Stimulated activated CD4-positive, alpha-beta T cell treated with anti-CD3 and anti-CD28 coated beads, Interleukin-4, amount 100 ng/mL, for 48 hours (primary cell): ENCODE data around the gene TMEM132A.
A peak's percentile ranks its signal among the peaks of the same experiment; 100 is the strongest.

ENCODE experiments used
- DNase-seq, 2 donors: peaks; one replicate each; pipeline ENCODE4 v3.0.0-alpha.2; 2020; ENCODE audit warnings: low read depth in 2 of 2

TMEM132A gene

GRCh38 chr11:60985991-60986915 lies 62.0 kb downstream of the TMEM132A start:
- peak; percentile 80 to 88 for DNase-seq
